ENCODE measurements around the gene MAP2K3. TPM values are rescaled to one million over a fixed set of nuclear protein-coding genes. Genes with fewer than 3 reads are reported as not detected.

MAP2K3 gene
- total RNA-seq, 4 donors from 2014 or later: 3.3 to 37.0 (median 12.5) TPM

DNA sequence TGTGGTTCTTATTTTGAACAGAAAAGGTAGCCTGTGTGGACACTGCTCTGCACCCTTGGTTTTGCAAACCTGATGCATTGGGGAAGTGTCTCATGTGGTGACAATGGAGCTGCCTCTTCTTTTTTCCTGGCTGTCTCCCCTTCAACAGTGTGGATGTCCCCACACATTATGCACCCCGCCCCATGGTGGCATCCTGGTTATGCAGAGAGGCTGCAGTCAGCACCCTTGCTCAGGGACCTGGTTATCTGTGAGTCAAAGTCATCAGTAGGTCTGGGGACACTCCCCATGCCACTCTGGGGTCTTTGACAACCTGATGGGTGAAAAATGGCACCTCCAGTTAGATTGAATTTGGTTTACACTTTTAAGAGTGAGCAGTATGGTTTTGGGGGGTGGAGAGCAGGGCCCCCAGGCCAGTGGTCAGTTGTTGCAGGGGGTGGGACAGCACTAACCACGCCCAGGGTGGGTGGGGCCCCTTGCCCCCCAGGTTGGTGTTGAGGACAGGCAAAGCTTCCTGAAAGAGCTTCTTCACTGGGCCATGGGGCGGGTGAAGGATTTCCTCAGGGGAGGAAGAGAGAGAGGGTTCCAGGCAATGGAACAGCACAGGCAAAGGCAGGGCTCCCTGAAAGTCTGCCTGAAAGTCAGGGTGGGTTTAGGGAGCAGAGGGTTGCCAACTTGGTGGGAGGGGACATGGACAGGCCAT, 67.0 kb downstream of the MAP2K3 start:
- Histone ChIP-seq H3K36me3 (no peaks in the 10 kb centered on the region), H3K4me1 (no peaks in the 10 kb centered on the region), H3K9me3 (no peaks in the 10 kb centered on the region), H3K4me3 (no peak overlapping the region), H3K27me3 (no peaks in the 10 kb centered on the region), H3K27ac (no peak overlapping the region)
- TF ChIP-seq POLR2A (IDR thresholded peaks at IDR 0.05): no peak
- TF ChIP-seq, protein P1, sequence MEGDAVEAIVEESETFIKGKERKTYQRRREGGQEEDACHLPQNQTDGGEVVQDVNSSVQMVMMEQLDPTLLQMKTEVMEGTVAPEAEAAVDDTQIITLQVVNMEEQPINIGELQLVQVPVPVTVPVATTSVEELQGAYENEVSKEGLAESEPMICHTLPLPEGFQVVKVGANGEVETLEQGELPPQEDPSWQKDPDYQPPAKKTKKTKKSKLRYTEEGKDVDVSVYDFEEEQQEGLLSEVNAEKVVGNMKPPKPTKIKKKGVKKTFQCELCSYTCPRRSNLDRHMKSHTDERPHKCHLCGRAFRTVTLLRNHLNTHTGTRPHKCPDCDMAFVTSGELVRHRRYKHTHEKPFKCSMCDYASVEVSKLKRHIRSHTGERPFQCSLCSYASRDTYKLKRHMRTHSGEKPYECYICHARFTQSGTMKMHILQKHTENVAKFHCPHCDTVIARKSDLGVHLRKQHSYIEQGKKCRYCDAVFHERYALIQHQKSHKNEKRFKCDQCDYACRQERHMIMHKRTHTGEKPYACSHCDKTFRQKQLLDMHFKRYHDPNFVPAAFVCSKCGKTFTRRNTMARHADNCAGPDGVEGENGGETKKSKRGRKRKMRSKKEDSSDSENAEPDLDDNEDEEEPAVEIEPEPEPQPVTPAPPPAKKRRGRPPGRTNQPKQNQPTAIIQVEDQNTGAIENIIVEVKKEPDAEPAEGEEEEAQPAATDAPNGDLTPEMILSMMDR (IDR thresholded peaks at IDR 0.05): no peak
- no peak for DNase-seq
- intact Hi-C loops (cut with DNase I; ENCODE audit: low total_unique reads): no loop called here

DNA sequence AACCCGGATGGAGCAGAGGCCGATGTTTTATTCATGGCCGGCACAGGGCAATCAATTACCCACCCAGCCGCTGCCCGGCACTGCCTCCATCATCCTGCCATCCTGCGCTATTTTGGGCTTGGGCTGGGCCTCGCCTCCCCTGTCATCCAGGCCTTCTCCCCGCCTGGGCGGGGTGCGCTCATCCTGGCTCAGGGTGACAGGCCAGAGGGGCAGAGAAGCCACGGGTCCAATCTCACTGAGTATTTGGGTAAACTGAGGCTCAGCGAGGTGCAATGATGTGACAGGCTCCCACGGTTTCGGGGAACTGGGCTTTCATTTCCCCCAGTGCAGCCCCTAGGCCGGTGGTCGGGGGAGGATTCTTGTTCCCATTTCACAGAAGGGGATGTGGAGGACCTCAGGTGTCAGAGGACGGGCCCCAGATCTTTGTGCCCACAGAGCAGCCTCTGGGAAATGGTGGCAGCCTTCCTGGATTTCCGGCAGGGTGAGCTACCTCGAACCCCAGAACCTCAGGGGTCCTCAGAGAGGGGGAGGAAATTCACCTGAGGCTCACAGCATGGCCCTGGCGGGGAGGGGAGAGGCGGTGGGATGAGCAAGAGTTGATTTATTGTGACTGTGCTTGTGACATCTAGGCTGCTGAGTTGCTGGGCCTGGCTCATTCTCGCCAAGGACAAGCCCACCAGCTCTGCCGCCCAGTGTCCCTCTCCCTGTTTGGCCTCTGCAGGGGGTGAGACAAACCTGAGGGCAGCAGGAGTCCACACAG, 67.9 kb downstream of the MAP2K3 start:
- no peak for DNase-seq
- Histone ChIP-seq H3K9me3 (no peaks in the 10 kb centered on the region), H3K36me3 (no peaks in the 10 kb centered on the region), H3K27me3 (no peaks in the 10 kb centered on the region), H3K27ac (no peak overlapping the region), H3K4me3 (no peak overlapping the region), H3K4me1 (no peaks in the 10 kb centered on the region)
- TF ChIP-seq, protein P1 (IDR thresholded peaks at IDR 0.05): no peak
- TF ChIP-seq POLR2A (IDR thresholded peaks at IDR 0.05): no peak
- intact Hi-C loops (cut with DNase I; ENCODE audit: low total_unique reads): no loop called here

DNA sequence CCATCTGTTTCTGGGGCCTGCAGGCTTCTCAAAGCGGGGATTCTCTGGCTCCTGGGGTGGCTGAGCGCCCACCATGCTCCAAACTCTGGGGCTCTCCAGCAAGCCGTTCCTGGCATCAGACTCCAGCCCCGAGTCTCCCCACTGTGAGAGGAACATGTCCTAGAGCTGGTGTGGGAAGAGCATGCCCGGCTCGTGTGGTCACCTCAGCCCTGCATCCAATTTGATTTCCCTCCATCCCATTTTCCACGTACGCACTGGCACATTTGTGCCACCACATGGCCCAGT, 68.4 kb downstream of the MAP2K3 start:
- intact Hi-C loops (cut with DNase I; ENCODE audit: low total_unique reads): no loop called here
- Histone ChIP-seq H3K36me3 (no peaks in the 10 kb centered on the region), H3K27ac (no peak overlapping the region), H3K4me3 (no peak overlapping the region), H3K27me3 (no peaks in the 10 kb centered on the region), H3K4me1 (no peaks in the 10 kb centered on the region), H3K9me3 (no peaks in the 10 kb centered on the region)
- no peak for TF ChIP-seq POLR2A (IDR thresholded peaks at IDR 0.05)
- TF ChIP-seq, protein P1 (IDR thresholded peaks at IDR 0.05): no peak
- no peak for DNase-seq

DNA sequence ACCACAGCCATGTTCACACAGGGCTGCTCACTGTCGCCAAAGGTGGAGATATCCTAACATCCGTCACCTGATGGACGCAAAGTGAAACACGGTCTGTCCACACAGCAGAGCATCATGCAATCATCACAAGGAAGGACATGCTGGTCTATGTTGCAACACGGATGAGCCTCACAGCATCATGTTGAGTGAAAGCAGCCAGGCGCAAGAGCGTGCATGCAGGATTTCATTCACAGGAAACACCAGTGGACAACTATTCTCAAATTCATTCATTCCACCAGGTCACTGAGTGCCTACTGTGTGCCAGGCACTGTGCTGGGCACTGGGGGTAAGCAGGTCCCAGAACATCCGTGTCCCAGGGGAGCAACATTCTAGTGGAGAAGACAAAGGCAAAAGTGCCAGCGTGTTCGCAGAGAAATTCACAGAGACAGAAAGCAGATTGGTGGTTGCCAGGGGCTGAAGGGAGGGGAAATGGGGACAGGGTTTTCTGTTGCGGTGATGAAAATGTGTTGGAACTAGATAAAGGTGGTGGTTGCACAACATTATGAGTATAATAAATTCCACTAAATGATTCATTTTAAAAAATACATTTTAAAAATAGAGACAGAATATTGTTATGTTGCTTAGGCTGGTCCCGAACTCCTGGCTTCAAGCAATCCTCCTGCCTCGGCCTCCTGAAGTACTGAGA, 69.0 kb downstream of the MAP2K3 start:
- Histone ChIP-seq H3K4me1 (no peaks in the 10 kb centered on the region), H3K9me3 (no peaks in the 10 kb centered on the region), H3K4me3 (no peak overlapping the region), H3K36me3 (no peaks in the 10 kb centered on the region), H3K27me3 (no peaks in the 10 kb centered on the region), H3K27ac (no peak overlapping the region)
- TF ChIP-seq, protein P1 (IDR thresholded peaks at IDR 0.05): no peak
- TF ChIP-seq POLR2A (IDR thresholded peaks at IDR 0.05): no peak
- intact Hi-C loops (cut with DNase I; ENCODE audit: low total_unique reads): no loop called here
- DNase-seq: no peak
